ENCODE data around the gene TLE1.
A peak's percentile ranks its signal among the peaks of the same experiment; 100 is the strongest.
"Not testable (repeated sequence)": the region's sequence is repeated elsewhere in the genome, so short reads cannot be mapped to it uniquely, and the experiment has no call there.

Gene TLE1

DNA sequence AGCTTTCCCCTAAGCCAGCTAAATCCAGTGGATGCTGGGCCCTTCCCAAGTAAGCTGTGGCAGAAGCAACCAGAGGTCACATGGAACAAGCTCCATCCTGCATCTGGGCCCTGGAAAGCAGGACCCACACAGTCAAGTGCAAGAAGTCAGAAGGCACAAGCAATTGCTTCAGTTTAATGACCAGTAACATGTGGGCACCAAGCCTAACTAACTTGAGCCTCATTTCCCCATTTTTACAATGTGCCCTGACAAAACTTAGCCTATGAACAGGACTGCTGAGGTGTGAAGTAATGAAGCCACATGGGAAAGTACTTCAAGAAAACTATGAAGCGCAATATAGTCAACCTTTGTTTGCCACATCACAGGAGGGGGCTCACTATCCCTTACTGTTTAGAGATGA lies 90.5 kb downstream of the TLE1 start:
- peaks cover 10% of the 10 kb centered on the region; the same call in 1 of the 2 replicates for H3K4me1 ChIP-seq
- peaks cover 6% of the 10 kb centered on the region for H3K36me3 ChIP-seq
- no peak overlapping the region for H3K4me3 ChIP-seq (ENCODE audit: low read depth, low read length)
- H3K27me3 ChIP-seq = no peaks in the 10 kb centered on the region
- no peaks in the 10 kb centered on the region for H3K9me3 ChIP-seq
- TF ChIP-seq, protein P1, sequence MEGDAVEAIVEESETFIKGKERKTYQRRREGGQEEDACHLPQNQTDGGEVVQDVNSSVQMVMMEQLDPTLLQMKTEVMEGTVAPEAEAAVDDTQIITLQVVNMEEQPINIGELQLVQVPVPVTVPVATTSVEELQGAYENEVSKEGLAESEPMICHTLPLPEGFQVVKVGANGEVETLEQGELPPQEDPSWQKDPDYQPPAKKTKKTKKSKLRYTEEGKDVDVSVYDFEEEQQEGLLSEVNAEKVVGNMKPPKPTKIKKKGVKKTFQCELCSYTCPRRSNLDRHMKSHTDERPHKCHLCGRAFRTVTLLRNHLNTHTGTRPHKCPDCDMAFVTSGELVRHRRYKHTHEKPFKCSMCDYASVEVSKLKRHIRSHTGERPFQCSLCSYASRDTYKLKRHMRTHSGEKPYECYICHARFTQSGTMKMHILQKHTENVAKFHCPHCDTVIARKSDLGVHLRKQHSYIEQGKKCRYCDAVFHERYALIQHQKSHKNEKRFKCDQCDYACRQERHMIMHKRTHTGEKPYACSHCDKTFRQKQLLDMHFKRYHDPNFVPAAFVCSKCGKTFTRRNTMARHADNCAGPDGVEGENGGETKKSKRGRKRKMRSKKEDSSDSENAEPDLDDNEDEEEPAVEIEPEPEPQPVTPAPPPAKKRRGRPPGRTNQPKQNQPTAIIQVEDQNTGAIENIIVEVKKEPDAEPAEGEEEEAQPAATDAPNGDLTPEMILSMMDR (IDR thresholded peaks at IDR 0.05; ENCODE audit: low read depth, low read length) = no peak
- no peak for DNase-seq

- H3K9me3 ChIP-seq = no peaks in the 10 kb centered on the region
- no peak for DNase-seq
- peaks cover 10% of the 10 kb centered on the region; the same call in 1 of the 2 replicates for H3K4me1 ChIP-seq
- H3K4me3 ChIP-seq (ENCODE audit: low read depth, low read length) = no peak overlapping the region
- no peaks in the 10 kb centered on the region for H3K27me3 ChIP-seq
- TF ChIP-seq, protein P1 (IDR thresholded peaks at IDR 0.05; ENCODE audit: low read depth, low read length) = no peak
- H3K36me3 ChIP-seq = peaks cover 6% of the 10 kb centered on the region
Measured at GRCh38 chr9:81598123-81598497, 91.2 kb downstream of the TLE1 start.

GRCh38 chr9:81597419-81598122 lies 91.8 kb downstream of the TLE1 start:
- TF ChIP-seq, protein P1 (IDR thresholded peaks at IDR 0.05; ENCODE audit: low read depth, low read length) = no peak
- H3K27me3 ChIP-seq = no peaks in the 10 kb centered on the region
- DNase-seq = no peak
- H3K9me3 ChIP-seq = no peaks in the 10 kb centered on the region
- no peak overlapping the region for H3K4me3 ChIP-seq (ENCODE audit: low read depth, low read length)
- H3K36me3 ChIP-seq = peaks cover 6% of the 10 kb centered on the region
- peaks cover 16% of the 10 kb centered on the region for H3K4me1 ChIP-seq

GRCh38 chr9:81596679-81597418 lies 92.5 kb downstream of the TLE1 start:
- peaks cover 19% of the 10 kb centered on the region for H3K4me1 ChIP-seq
- no peak for DNase-seq
- TF ChIP-seq, protein P1 (IDR thresholded peaks at IDR 0.05; ENCODE audit: low read depth, low read length) = no peak

DNA sequence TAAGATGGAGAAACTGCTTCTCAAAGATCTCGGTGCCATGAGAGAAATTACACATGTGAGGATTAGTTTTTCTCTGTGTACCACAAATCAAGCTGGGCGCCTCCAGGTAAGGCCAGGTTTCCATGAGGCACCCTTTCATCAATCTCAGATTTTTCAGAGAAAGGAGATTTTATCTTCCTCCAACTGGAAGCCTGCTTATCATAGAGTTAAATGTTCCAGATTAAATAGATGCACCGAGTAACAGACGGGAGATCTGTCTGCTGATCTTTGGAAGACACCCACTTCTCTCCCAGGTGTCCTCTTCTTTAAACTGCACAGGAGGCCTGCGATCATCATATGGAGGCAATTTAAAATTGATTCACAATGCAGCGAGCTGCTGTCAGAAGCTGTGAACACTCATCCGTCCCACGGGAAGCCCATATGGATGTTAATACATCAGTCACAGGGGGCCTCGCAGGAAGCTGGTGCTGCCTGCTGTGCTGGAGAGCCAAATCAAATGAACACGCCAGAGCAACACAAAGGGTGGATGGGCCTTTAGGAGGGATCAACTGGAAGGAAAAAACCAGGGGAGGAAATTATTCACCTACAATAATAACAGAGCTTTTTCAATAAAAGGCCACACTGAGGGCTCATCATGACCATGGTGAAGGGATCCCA lies 93.3 kb downstream of the TLE1 start:
- TF ChIP-seq, protein P1 (IDR thresholded peaks at IDR 0.05; ENCODE audit: low read depth, low read length) = no peak
- Histone ChIP-seq H3K4me3 (ENCODE audit: low read depth, low read length) (no peak overlapping the region), H3K27me3 (no peaks in the 10 kb centered on the region), H3K36me3 (peaks cover 9% of the 10 kb centered on the region), H3K4me1 (peaks cover 19% of the 10 kb centered on the region), H3K9me3 (no peaks in the 10 kb centered on the region)
- peak; percentile 69 for DNase-seq

More at GRCh38 chr9:81596679-81597418, 92.5 kb downstream of the TLE1 start:
- Histone ChIP-seq H3K9me3 (no peaks in the 10 kb centered on the region), H3K36me3 (peaks cover 7% of the 10 kb centered on the region), H3K27me3 (no peaks in the 10 kb centered on the region), H3K4me3 (ENCODE audit: low read depth, low read length) (no peak overlapping the region)

DNA sequence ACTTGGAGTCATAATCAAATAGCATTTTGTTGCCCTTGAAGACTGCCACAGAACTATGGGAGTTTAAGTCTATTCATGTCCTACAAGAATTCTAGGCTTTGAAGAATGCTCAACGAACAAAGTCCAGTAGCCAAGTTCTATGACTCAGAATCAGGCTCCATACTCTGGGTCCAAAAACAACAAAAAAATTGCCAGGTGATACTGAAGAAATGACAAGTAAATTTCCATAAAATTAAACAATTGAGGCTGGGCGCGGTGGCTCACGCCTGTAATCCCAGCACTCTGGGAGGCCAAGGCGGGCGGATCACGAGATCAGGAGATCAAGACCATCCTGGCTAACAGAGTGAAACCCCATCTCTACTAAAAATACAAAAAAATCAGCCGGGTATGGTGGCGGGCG lies 94.1 kb downstream of the TLE1 start:
- H3K27me3 ChIP-seq; H3K9me3 ChIP-seq; H3K36me3 ChIP-seq; DNase-seq; H3K4me3 ChIP-seq (ENCODE audit: low read depth, low read length): not testable (repeated sequence)
- peaks cover 19% of the 10 kb centered on the region for H3K4me1 ChIP-seq
